LNCaP clone FGC (cell line): ENCODE data around the gene EEF1A2.

Experiments
- DNase-seq: peaks from one replicate; pipeline ENCODE4 v3.0.0-alpha.2; 2011; ENCODE audit warnings: low read depth
- H3K4me3 ChIP-seq: 2 replicates; pipeline ENCODE4 v1.5.1; 2011; ENCODE audit warnings: mild to moderate bottlenecking, low read depth, low read length, control low read depth
- CTCF ChIP-seq: IDR thresholded peaks from 2 replicates; pipeline ENCODE4 v1.5.1; 2012; ENCODE audit warnings: mild to moderate bottlenecking; ENCODE audit not compliant: control insufficient read depth, insufficient read depth; ENCODE audit errors: extremely low read depth

The EEF1A2 gene

DNA sequence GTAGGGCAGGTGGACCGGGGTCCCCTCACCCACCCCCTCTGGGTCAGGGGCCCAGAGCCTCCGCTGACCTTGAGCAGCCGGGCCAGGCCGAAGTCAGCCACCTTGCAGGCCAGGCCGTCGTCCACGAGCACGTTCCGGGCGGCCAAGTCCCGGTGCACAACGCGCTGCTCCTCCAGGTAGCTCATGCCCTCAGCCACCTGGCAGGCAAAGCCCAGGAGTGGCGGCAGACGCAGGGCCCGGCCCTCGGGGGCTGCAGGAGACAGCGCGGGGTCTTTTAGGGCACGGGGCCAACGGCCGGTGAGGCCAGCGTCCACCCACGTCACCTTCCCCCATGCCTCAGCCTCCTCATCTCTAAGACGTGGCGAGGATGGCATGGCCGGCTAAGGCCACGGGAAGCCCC, 42.5 kb upstream of the EEF1A2 start:
- H3K4me3 ChIP-seq = no peak overlapping the region

GRCh38 chr20:63540417-63541186, 41.7 kb upstream of the EEF1A2 start:
- no peak for TF ChIP-seq CTCF
- no peak overlapping the region for H3K4me3 ChIP-seq
- DNase-seq = no peak

More for the DNA sequence above, 42.5 kb upstream of the EEF1A2 start:
- no peak for TF ChIP-seq CTCF
- DNase-seq = no peak

GRCh38 chr20:63539441-63540370, 40.8 kb upstream of the EEF1A2 start:
- DNase-seq = no peak
- TF ChIP-seq CTCF = no peak
- peak overlapping the region; percentile 51 for H3K4me3 ChIP-seq

- no peak for TF ChIP-seq CTCF
- no peak for DNase-seq
- peak overlapping the region; percentile 51 for H3K4me3 ChIP-seq
These were observed 40.2 kb upstream of the EEF1A2 start for GRCh38 chr20:63539092-63539430.

DNA sequence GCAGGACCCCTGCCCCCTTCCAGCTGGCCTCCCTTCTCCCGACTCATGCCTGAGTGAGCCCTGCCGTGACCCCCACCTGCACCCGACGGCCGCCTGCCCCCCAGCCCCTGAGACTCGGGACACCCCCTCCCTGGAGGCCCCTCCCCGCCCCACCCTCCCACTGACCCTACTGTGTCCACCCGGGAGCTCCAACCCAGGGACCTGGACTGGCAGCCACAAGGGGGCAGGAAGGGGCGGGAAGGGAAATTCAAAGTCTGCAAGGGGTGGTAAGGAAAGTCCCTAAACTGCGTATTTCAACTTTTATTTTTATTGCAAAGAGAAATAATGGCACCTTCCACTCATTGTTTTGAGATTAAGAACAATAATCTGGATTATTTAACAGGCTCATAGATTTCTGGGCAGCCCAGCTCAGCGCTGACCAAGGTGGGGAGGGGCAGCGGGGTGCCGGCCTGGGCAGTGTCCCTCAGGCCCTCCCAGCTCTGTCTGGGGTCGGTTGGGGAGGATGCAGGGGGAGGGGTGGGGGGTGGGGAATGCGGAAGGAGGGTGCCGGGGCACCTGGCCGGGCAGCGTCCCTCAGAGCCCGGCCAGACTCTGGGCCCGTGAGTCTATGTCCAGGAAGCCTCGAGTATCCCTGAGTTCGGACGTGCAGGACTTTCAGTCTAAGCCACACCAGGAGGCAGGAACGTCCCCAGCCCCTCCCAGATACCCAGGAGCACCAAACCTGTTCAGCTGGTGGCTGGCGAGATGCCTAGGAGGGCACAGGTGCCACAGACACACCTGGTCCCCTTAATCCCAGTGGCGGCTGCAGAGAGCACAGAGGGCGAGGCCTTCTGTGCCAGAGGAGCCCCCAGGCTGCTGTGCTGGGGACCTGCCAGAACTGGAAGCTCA, 39.6 kb upstream of the EEF1A2 start:
- peak overlapping the region; percentile 51 for H3K4me3 ChIP-seq
- DNase-seq = peak; percentile 92

More for the DNA sequence above, 39.6 kb upstream of the EEF1A2 start:
- TF ChIP-seq CTCF = peak; percentile 27; the same call in 1 of the 2 replicates
